Endothelial cell of hepatic sinusoid (primary cell): ENCODE results near the gene HDLBP.
"Not testable (repeated sequence)": the region's sequence is repeated elsewhere in the genome, so short reads cannot be mapped to it uniquely, and the experiment has no call there.

Experiments
- in situ Hi-C: cut with HindIII; loops from 2 replicates; pipeline ENCODE4 v1.10.0; 2017; ENCODE audit warnings: low sequenced_read_pairs

The HDLBP gene

GRCh38 chr2:241330616-241330981 lies 15.1 kb upstream of the HDLBP start:
- in situ Hi-C loops: no loop called here

GRCh38 chr2:241329669-241330615 lies 14.5 kb upstream of the HDLBP start:
- in situ Hi-C loops: loop anchor here (5.0 kb wide), 1 partner anchor 102 kb away; no protein-coding TSS in a partner anchor

- in situ Hi-C loops: loop anchor here (5.0 kb wide), 1 partner anchor 107 kb away; no protein-coding TSS in a partner anchor
These were observed 9.8 kb upstream of the HDLBP start for GRCh38 chr2:241325257-241325656.

GRCh38 chr2:241324775-241325174 lies 9.3 kb upstream of the HDLBP start:
- in situ Hi-C loops: loop anchor here (5.0 kb wide), 1 partner anchor 108 kb away; no protein-coding TSS in a partner anchor

- in situ Hi-C loops: no loop called here
These were observed 8.3 kb upstream of the HDLBP start for GRCh38 chr2:241323778-241324177.

GRCh38 chr2:241321886-241322285 lies 6.4 kb upstream of the HDLBP start:
- in situ Hi-C loops: no loop called here

GRCh38 chr2:241321033-241321432 lies 5.6 kb upstream of the HDLBP start:
- in situ Hi-C loops: no loop called here

- in situ Hi-C loops: no loop called here
These were observed 4.9 kb upstream of the HDLBP start for GRCh38 chr2:241320394-241320793.

- in situ Hi-C loops: not testable (repeated sequence)
These were observed 3.4 kb upstream of the HDLBP start for GRCh38 chr2:241318830-241319229.

- in situ Hi-C loops: no loop called here
These were observed 1.9 kb upstream of the HDLBP start for GRCh38 chr2:241317391-241317790.

GRCh38 chr2:241316825-241317224 lies 1.4 kb upstream of the HDLBP start:
- in situ Hi-C loops: no loop called here

GRCh38 chr2:241315879-241316631 lies 583 bp upstream of the HDLBP start, which contains the start of gene SEPTIN2:
TSS of gene SEPTIN2 (plus strand) at chr2:241315925. CDS start at chr2:241324233, 8,308 bp downstream.
- in situ Hi-C loops: no loop called here

GRCh38 chr2:241314226-241315092 lies 1.0 kb downstream of the HDLBP start:
- in situ Hi-C loops: no loop called here

GRCh38 chr2:241313543-241314095 lies 1.9 kb downstream of the HDLBP start:
- in situ Hi-C loops: no loop called here

- in situ Hi-C loops: no loop called here
These were observed 3.4 kb downstream of the HDLBP start for GRCh38 chr2:241312082-241312481.

GRCh38 chr2:241310917-241311566 lies 4.4 kb downstream of the HDLBP start:
- in situ Hi-C loops: no loop called here

GRCh38 chr2:241309684-241310117 lies 5.8 kb downstream of the HDLBP start:
- in situ Hi-C loops: no loop called here

- in situ Hi-C loops: no loop called here
These were observed 6.5 kb downstream of the HDLBP start for GRCh38 chr2:241308832-241309500.

GRCh38 chr2:241308267-241308666 lies 7.2 kb downstream of the HDLBP start:
- in situ Hi-C loops: no loop called here
